GM21367 (cell line): Measurements from ENCODE around the gene DLG3.
"Not testable (repeated sequence)": the region's sequence is repeated elsewhere in the genome, so short reads cannot be mapped to it uniquely, and the experiment has no call there.

Experiments
- ATAC-seq: cut with Tn5 transposase; IDR thresholded peaks from one replicate; pipeline ENCODE4 v1.9.1; 2021; ENCODE audit not compliant: unreplicated experiment

The DLG3 gene

GRCh38 chrX:70509078-70509477 is 64.4 kb downstream of the DLG3 start:
- no peak for ATAC-seq

- not testable (repeated sequence) for ATAC-seq
Observed at GRCh38 chrX:70515270-70515669, 70.6 kb downstream of the DLG3 start.

- not testable (repeated sequence) for ATAC-seq
Observed at GRCh38 chrX:70515692-70516091, 71.1 kb downstream of the DLG3 start.

GRCh38 chrX:70525733-70526132 is 81.1 kb downstream of the DLG3 start:
- ATAC-seq = no peak

- no peak for ATAC-seq
Observed at GRCh38 chrX:70527053-70527452, 82.4 kb downstream of the DLG3 start.

- ATAC-seq = no peak
Observed at GRCh38 chrX:70527610-70528345, 83.1 kb downstream of the DLG3 start.

GRCh38 chrX:70535198-70535597 is 90.6 kb downstream of the DLG3 start:
- ATAC-seq = no peak

GRCh38 chrX:70549429-70549828 is 104.8 kb downstream of the DLG3 start:
- no peak for ATAC-seq

GRCh38 chrX:70552130-70552704 is 107.6 kb downstream of the DLG3 start:
- ATAC-seq = no peak

GRCh38 chrX:70553516-70553915 is 108.9 kb downstream of the DLG3 start:
- no peak for ATAC-seq

- ATAC-seq = no peak
Observed at GRCh38 chrX:70554081-70554480, 109.4 kb downstream of the DLG3 start.

GRCh38 chrX:70554523-70554922 is 109.9 kb downstream of the DLG3 start:
- ATAC-seq = no peak

GRCh38 chrX:70554948-70555347 is 110.3 kb downstream of the DLG3 start:
- no peak for ATAC-seq
